Measurements from ENCODE around the gene ALDH3B2. TPM values are rescaled to one million over a fixed set of nuclear protein-coding genes. Genes with fewer than 3 reads are reported as not detected.
A peak's percentile ranks its signal among the peaks of the same experiment; 100 is the strongest.

ALDH3B2 gene
- total and polyA plus RNA-seq, 2 experiments from 2014 or later, result not detected

DNA sequence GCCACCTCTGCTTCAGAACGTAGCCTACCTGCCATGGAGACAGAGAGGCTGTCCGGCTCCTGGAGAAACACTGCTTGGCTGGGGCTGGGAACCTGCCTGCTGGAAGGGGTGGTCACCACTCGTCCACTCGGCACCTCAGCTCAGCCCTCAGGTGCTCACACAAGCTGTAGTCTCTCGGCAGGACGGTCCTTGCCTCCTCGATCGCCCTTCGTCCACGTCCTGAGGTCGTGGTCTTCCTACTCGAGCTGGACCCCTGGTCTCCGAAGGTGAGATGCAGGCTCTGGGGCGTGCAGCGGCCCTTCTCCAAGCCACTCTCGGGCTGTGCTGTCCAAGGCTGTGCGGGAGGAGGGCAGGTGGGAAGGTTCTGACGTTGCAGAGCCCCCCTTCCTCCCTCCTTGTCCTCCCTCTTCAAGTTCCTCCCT, 35.0 kb downstream of the ALDH3B2 start, which contains the start of gene TBX10:
Gene TBX10, minus strand, starts transcription at position 326 of the 422 bp plus-strand sequence. Its CDS starts 291 bp downstream, at position 35.
- Histone ChIP-seq H3K79me2 (replicated peaks; ENCODE audit: insufficient read depth) (no peaks in the 10 kb centered on the region), H3K4me1 (ENCODE audit: insufficient read depth) (no peaks in the 10 kb centered on the region), H2AFZ (peak within 1 kb of the TSS; percentile 87), H4K20me1 (replicated peaks; ENCODE audit: insufficient read depth) (no peaks in the 10 kb centered on the region), H3K27ac (ENCODE audit: low read depth) (no peak within 1 kb of the TSS), H3K4me2 (no peak within 1 kb of the TSS), H3K4me3 (no peak within 1 kb of the TSS), H3K9me2 (ENCODE audit: insufficient read depth) (no peaks in the 10 kb centered on the region), H3F3A (replicated peaks; ENCODE audit: low read depth) (no peaks in the 10 kb centered on the region), H3K36me3 (ENCODE audit: insufficient read depth) (no peaks in the 10 kb centered on the region), H3K27me3 (ENCODE audit: insufficient read depth) (peaks cover 8% of the 10 kb centered on the region)
- no peak within 1 kb of the TSS for H3K4me3 Mint-ChIP-seq
- no peak for DNase-seq (ENCODE audit: low spot score)
- H3K27me3 Mint-ChIP-seq (ENCODE audit: insufficient read depth, low read depth, poor library complexity), result peaks cover 16% of the 10 kb centered on the region
- H3K36me3 Mint-ChIP-seq (ENCODE audit: low read depth), result no peaks in the 10 kb centered on the region; the same call in 2 of the 3 replicates
- no peak within 1 kb of the TSS for H3K27ac Mint-ChIP-seq
- peaks cover 7% of the 10 kb centered on the region; the same call in 1 of the 3 replicates for H3K4me1 Mint-ChIP-seq
- ATAC-seq, result no peak
- TF ChIP-seq, protein P1, sequence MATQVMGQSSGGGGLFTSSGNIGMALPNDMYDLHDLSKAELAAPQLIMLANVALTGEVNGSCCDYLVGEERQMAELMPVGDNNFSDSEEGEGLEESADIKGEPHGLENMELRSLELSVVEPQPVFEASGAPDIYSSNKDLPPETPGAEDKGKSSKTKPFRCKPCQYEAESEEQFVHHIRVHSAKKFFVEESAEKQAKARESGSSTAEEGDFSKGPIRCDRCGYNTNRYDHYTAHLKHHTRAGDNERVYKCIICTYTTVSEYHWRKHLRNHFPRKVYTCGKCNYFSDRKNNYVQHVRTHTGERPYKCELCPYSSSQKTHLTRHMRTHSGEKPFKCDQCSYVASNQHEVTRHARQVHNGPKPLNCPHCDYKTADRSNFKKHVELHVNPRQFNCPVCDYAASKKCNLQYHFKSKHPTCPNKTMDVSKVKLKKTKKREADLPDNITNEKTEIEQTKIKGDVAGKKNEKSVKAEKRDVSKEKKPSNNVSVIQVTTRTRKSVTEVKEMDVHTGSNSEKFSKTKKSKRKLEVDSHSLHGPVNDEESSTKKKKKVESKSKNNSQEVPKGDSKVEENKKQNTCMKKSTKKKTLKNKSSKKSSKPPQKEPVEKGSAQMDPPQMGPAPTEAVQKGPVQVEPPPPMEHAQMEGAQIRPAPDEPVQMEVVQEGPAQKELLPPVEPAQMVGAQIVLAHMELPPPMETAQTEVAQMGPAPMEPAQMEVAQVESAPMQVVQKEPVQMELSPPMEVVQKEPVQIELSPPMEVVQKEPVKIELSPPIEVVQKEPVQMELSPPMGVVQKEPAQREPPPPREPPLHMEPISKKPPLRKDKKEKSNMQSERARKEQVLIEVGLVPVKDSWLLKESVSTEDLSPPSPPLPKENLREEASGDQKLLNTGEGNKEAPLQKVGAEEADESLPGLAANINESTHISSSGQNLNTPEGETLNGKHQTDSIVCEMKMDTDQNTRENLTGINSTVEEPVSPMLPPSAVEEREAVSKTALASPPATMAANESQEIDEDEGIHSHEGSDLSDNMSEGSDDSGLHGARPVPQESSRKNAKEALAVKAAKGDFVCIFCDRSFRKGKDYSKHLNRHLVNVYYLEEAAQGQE (IDR thresholded peaks at IDR 0.05; ENCODE audit: unreplicated experiment), result no peak
- H3K9me3 Mint-ChIP-seq, result no peaks in the 10 kb centered on the region; the same call in 2 of the 3 replicates

DNA sequence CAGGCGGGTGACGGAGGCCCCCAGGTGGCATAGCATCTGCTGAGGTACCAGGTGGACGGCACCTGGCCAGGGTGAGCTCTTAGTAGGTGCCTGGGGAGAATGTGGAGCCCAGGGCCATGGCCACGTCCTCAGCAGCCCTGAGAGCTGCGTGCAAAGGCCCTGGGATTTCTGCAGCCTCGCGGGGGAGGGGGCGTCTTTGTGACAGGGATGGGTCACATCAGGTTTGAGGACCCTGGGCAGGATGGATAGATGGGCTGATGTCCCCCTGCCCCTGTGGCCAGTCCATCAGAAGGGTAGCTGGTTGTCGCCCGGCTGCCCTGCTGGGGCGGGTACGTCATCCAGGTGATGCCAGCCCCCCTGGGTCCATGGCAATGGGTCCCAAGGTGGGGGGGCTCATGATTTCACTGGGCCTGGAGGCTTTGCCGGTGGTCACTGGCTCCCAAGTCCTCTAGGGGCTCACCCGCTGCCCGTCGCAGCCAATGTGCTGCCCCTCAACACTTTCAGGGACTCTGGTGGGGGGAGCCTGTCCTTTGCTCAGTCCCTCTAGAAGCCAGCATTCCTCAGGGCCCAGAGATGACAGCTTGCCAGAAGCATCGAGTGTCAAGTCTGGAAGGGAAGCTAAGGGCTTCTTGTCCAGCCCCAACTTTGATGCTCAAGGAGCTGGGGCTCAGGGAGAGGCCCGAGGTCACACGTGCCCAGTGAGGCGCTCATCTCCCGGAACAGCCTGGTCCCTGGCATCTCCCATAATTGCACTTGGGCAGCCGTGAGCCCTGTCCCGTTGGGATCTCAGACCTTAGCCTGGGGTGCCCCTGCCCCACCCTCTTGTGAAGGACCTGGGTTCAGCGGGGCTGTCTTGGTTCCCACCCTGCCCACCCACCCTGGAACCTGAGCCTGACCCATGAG, 35.6 kb downstream of the ALDH3B2 start:
- H3K9me2 ChIP-seq (ENCODE audit: insufficient read depth), result no peaks in the 10 kb centered on the region
- H3K36me3 Mint-ChIP-seq (ENCODE audit: low read depth), result no peaks in the 10 kb centered on the region; the same call in 2 of the 3 replicates
- peaks cover 16% of the 10 kb centered on the region for H3K27me3 Mint-ChIP-seq (ENCODE audit: insufficient read depth, low read depth, poor library complexity)
- H3K27ac Mint-ChIP-seq, result no peak overlapping the region
- H3K27ac ChIP-seq (ENCODE audit: low read depth), result no peak overlapping the region
- no peak overlapping the region for H3K4me3 Mint-ChIP-seq
- H3K36me3 ChIP-seq (ENCODE audit: insufficient read depth), result no peaks in the 10 kb centered on the region
- DNase-seq (ENCODE audit: low spot score) (no peak), ATAC-seq (no peak)
- no peaks in the 10 kb centered on the region for H3K79me2 ChIP-seq (replicated peaks; ENCODE audit: insufficient read depth)
- no peaks in the 10 kb centered on the region; the same call in 2 of the 3 replicates for H3K9me3 Mint-ChIP-seq
- H3K4me3 ChIP-seq, result no peak overlapping the region
- H3F3A ChIP-seq (replicated peaks; ENCODE audit: low read depth), result no peaks in the 10 kb centered on the region
- H3K4me2 ChIP-seq, result no peak overlapping the region
- 0 out of 3 replicates have a peak, but pooled peaks cover 5% of the 10 kb centered on the region for H3K4me1 Mint-ChIP-seq
- H3K4me1 ChIP-seq (ENCODE audit: insufficient read depth), result no peaks in the 10 kb centered on the region
- H2AFZ ChIP-seq, result no peak overlapping the region
- peaks cover 8% of the 10 kb centered on the region for H3K27me3 ChIP-seq (ENCODE audit: insufficient read depth)
- H4K20me1 ChIP-seq (replicated peaks; ENCODE audit: insufficient read depth), result no peaks in the 10 kb centered on the region
- TF ChIP-seq NANOG (IDR thresholded peaks at IDR 0.05; ENCODE audit: borderline replicate concordance) (no peak), EZH2 (IDR thresholded peaks at IDR 0.05; ENCODE audit: low read depth, unreplicated experiment) (no peak), JUNB (IDR thresholded peaks at IDR 0.05; ENCODE audit: unreplicated experiment) (no peak), CREB1 (CRISPR knock-in tag; IDR thresholded peaks at IDR 0.05; ENCODE audit: low read depth) (no peak), ZNF114 (CRISPR knock-in tag; IDR thresholded peaks at IDR 0.05) (no peak), STAT1 (IDR thresholded peaks at IDR 0.05; ENCODE audit: unreplicated experiment) (no peak)
- TF ChIP-seq, protein P2, sequence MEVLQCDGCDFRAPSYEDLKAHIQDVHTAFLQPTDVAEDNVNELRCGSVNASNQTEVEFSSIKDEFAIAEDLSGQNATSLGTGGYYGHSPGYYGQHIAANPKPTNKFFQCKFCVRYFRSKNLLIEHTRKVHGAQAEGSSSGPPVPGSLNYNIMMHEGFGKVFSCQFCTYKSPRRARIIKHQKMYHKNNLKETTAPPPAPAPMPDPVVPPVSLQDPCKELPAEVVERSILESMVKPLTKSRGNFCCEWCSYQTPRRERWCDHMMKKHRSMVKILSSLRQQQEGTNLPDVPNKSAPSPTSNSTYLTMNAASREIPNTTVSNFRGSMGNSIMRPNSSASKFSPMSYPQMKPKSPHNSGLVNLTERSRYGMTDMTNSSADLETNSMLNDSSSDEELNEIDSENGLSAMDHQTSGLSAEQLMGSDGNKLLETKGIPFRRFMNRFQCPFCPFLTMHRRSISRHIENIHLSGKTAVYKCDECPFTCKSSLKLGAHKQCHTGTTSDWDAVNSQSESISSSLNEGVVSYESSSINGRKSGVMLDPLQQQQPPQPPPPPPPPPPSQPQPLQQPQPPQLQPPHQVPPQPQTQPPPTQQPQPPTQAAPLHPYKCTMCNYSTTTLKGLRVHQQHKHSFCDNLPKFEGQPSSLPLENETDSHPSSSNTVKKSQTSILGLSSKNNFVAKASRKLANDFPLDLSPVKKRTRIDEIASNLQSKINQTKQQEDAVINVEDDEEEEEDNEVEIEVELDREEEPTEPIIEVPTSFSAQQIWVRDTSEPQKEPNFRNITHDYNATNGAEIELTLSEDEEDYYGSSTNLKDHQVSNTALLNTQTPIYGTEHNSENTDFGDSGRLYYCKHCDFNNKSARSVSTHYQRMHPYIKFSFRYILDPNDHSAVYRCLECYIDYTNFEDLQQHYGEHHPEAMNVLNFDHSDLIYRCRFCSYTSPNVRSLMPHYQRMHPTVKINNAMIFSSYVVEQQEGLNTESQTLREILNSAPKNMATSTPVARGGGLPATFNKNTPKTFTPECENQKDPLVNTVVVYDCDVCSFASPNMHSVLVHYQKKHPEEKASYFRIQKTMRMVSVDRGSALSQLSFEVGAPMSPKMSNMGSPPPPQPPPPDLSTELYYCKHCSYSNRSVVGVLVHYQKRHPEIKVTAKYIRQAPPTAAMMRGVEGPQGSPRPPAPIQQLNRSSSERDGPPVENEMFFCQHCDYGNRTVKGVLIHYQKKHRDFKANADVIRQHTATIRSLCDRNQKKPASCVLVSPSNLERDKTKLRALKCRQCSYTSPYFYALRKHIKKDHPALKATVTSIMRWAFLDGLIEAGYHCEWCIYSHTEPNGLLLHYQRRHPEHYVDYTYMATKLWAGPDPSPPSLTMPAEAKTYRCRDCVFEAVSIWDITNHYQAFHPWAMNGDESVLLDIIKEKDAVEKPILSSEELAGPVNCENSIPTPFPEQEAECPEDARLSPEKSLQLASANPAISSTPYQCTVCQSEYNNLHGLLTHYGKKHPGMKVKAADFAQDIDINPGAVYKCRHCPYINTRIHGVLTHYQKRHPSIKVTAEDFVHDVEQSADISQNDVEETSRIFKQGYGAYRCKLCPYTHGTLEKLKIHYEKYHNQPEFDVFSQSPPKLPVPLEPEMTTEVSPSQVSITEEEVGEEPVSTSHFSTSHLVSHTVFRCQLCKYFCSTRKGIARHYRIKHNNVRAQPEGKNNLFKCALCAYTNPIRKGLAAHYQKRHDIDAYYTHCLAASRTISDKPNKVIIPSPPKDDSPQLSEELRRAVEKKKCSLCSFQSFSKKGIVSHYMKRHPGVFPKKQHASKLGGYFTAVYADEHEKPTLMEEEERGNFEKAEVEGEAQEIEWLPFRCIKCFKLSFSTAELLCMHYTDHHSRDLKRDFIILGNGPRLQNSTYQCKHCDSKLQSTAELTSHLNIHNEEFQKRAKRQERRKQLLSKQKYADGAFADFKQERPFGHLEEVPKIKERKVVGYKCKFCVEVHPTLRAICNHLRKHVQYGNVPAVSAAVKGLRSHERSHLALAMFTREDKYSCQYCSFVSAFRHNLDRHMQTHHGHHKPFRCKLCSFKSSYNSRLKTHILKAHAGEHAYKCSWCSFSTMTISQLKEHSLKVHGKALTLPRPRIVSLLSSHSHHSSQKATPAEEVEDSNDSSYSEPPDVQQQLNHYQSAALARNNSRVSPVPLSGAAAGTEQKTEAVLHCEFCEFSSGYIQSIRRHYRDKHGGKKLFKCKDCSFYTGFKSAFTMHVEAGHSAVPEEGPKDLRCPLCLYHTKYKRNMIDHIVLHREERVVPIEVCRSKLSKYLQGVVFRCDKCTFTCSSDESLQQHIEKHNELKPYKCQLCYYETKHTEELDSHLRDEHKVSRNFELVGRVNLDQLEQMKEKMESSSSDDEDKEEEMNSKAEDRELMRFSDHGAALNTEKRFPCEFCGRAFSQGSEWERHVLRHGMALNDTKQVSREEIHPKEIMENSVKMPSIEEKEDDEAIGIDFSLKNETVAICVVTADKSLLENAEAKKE (CRISPR knock-in tag; IDR thresholded peaks at IDR 0.05), result no peak
